Measurements from ENCODE around the gene POLA1. TPM values are rescaled to one million over a fixed set of nuclear protein-coding genes. Genes with fewer than 3 reads are reported as not detected.

The POLA1 gene
- total RNA-seq, 2 donors from 2014 or later: 6.7 to 7.2 TPM

GRCh38 chrX:24732766-24733500, 39.2 kb downstream of the POLA1 start:
- Histone ChIP-seq H3K27me3 (no peaks in the 10 kb centered on the region), H3K4me3 (no peak overlapping the region), H3K9me3 (no peaks in the 10 kb centered on the region), H3K27ac (no peak overlapping the region), H3K36me3 (no peaks in the 10 kb centered on the region), H3K4me1 (no peaks in the 10 kb centered on the region)
- DNase-seq (ENCODE audit: low spot score): no peak
- TF ChIP-seq CTCF (IDR thresholded peaks at IDR 0.05): no peak

DNA sequence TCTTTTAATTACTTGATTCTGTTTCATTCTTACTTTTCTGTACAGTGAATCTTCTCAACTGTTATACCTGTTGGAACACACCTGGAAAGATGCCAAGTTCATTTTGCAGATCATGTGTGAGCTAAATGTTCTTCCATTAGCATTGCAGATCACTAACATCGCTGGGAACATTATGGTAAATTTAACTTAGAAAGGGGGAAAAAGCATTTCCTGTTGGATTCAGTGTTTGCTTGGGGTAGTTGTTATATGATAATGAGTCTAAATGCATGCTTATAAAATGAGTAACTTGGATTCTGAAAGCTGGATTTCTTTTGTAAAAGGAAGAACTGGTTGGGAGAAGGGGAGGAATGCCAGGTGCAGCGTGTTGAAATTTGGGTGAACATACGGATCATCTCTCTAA, 47.6 kb downstream of the POLA1 start:
- Histone ChIP-seq H3K9me3 (no peaks in the 10 kb centered on the region), H3K27ac (no peak overlapping the region), H3K36me3 (no peaks in the 10 kb centered on the region), H3K4me1 (no peaks in the 10 kb centered on the region), H3K4me3 (no peak overlapping the region), H3K27me3 (no peaks in the 10 kb centered on the region)
- no peak for DNase-seq (ENCODE audit: low spot score)
- TF ChIP-seq CTCF (IDR thresholded peaks at IDR 0.05): no peak

- Histone ChIP-seq H3K36me3 (peaks cover 6% of the 10 kb centered on the region), H3K27ac (no peak overlapping the region), H3K4me3 (no peak overlapping the region), H3K4me1 (no peaks in the 10 kb centered on the region), H3K9me3 (no peaks in the 10 kb centered on the region), H3K27me3 (peaks cover 0 to 2% of the 10 kb centered on the region in 2 donors)
- DNase-seq (ENCODE audit: low spot score): no peak
- TF ChIP-seq CTCF (IDR thresholded peaks at IDR 0.05): no peak
Observed at GRCh38 chrX:24748196-24748595, 54.5 kb downstream of the POLA1 start.

- no peak for TF ChIP-seq CTCF (IDR thresholded peaks at IDR 0.05)
- DNase-seq (ENCODE audit: low spot score): no peak
- Histone ChIP-seq H3K36me3 (no peaks in the 10 kb centered on the region), H3K4me3 (no peak overlapping the region), H3K9me3 (no peaks in the 10 kb centered on the region), H3K27me3 (no peaks in the 10 kb centered on the region), H3K4me1 (no peaks in the 10 kb centered on the region), H3K27ac (no peak overlapping the region)
Observed at GRCh38 chrX:24759786-24760185, 66.1 kb downstream of the POLA1 start.

GRCh38 chrX:24760363-24761000, 66.8 kb downstream of the POLA1 start:
- Histone ChIP-seq H3K27me3 (no peaks in the 10 kb centered on the region), H3K4me3 (no peak overlapping the region), H3K36me3 (no peaks in the 10 kb centered on the region), H3K4me1 (no peaks in the 10 kb centered on the region), H3K9me3 (no peaks in the 10 kb centered on the region), H3K27ac (no peak overlapping the region)
- no peak for TF ChIP-seq CTCF (IDR thresholded peaks at IDR 0.05)
- DNase-seq (ENCODE audit: low spot score): no peak
